Lung (tissue), 12 donors: ENCODE measurements around the gene CACNA1A. TPM values are rescaled to one million over a fixed set of nuclear protein-coding genes. Genes with fewer than 3 reads are reported as not detected.
A peak's percentile ranks its signal among the peaks of the same experiment; 100 is the strongest.

Experiments used
- ATAC-seq: fragments of 200-7000 bp; cut with Tn5 transposase; one replicate; pipeline ENCODE4 v1.9.1; 2020; ENCODE audit warnings: moderate number of reproducible peaks; ENCODE audit not compliant: insufficient read depth, low FRiP score
- DNase-seq, 3 donors: peaks; one replicate each; pipeline ENCODE4 v3.0.0-alpha.2; 2013 to 2017
- H3K27ac ChIP-seq, 2 donors: one replicate each; pipeline ENCODE4 v1.5.1; 2013; ENCODE audit warnings: mild to moderate bottlenecking in 2 of 2, moderate library complexity in 2 of 2, control low read depth in 1 of 2, inconsistent platforms in 1 of 2, low read depth in 1 of 2, low read length in 1 of 2
- H3K27me3 ChIP-seq, 3 donors: one replicate each; pipeline ENCODE4 v1.5.1; 2013; ENCODE audit warnings: low read length in 2 of 3; ENCODE audit not compliant: control insufficient read depth in 3 of 3, insufficient read depth in 3 of 3
- H3K36me3 ChIP-seq, 4 donors: one replicate each; pipeline ENCODE4 v1.5.1; 2013; ENCODE audit warnings: low read length in 4 of 4, mild to moderate bottlenecking in 1 of 4, moderate library complexity in 1 of 4; ENCODE audit not compliant: control insufficient read depth in 4 of 4, insufficient read depth in 4 of 4
- H3K4me1 ChIP-seq, 5 donors: one replicate each; pipeline ENCODE4 v1.5.1; 2013; ENCODE audit warnings: low read length in 5 of 5, mild to moderate bottlenecking in 2 of 5, moderate library complexity in 1 of 5; ENCODE audit not compliant: control insufficient read depth in 5 of 5, insufficient read depth in 5 of 5
- H3K4me3 ChIP-seq: one replicate; pipeline ENCODE4 v1.5.1; 2013; ENCODE audit warnings: mild to moderate bottlenecking, control low read depth, moderate library complexity
- H3K9ac ChIP-seq, 2 donors: one replicate each; pipeline ENCODE4 v1.5.1; 2013; ENCODE audit warnings: low read length in 2 of 2, control low read depth in 1 of 2; ENCODE audit not compliant: insufficient read depth in 1 of 2
- H3K9me3 ChIP-seq, 4 donors: one replicate each; pipeline ENCODE4 v1.5.1; 2013; ENCODE audit warnings: low read length in 3 of 4, mild to moderate bottlenecking in 1 of 4, moderate library complexity in 1 of 4; ENCODE audit not compliant: control insufficient read depth in 4 of 4, insufficient read depth in 3 of 4
- CTCF ChIP-seq: IDR thresholded peaks from 2 replicates; pipeline ENCODE4 v1.5.1; 2012; ENCODE audit warnings: mild to moderate bottlenecking; ENCODE audit errors: control extremely low read depth, extremely low read depth
- WGBS, 2 donors: extraction: QIAGEN DNeasy Blood & Tissue Kit; methylation state at CpG; one replicate each; pipeline ENCODE4 v1.1.7; 2013; 5-methylcytosine and 5-hydroxymethylcytosine counted together
- polyA plus RNA-seq, 2 donors: library from polyadenylated mRNA; stranded (reverse); fragments of 200-250 nt; gene quantifications; one replicate each; pipeline ENCODE4 v1.2.1, GENCODE V29; 2013
- total RNA-seq, 2 donors: library from RNA; depleted of rRNA in 1 of 2; stranded (reverse); fragments of >200 nt in 1 of 2; gene quantifications; one replicate each; pipeline ENCODE4 v1.2.1, GENCODE V29; 2014 to 2021
- donor health status: control.
- donor health status: control.
- donor health status: Bipolar disorder and iron deficiency.
- donor health status: healthy.
- donor health status: DM: yes; HTN: yes; CAD: no.

The CACNA1A gene
- total and polyA plus RNA-seq, 4 donors, result 0.27 to 1.00 (median 0.75) TPM

GRCh38 chr19:13505761-13506470 lies 363 bp downstream of the CACNA1A start:
- H3K27me3 ChIP-seq, result peaks cover 26 to 65% (median 39%) of the 10 kb centered on the region in 3 donors
- WGBS, 2 donors, result 2% methylated on average over 66 to 69 of the region's 69 CpGs
- DNase-seq, result peak; percentile 4 to 14 (median 13)

GRCh38 chr19:13505164-13505695 lies 1.0 kb downstream of the CACNA1A start:
- Histone ChIP-seq H3K27ac (no peak overlapping the region), H3K36me3 (no peaks in the 10 kb centered on the region), H3K4me3 (no peak overlapping the region), H3K9me3 (peaks cover 0 to 3% (median 0%) of the 10 kb centered on the region in 4 donors), H3K4me1 (no peaks in the 10 kb centered on the region), H3K9ac (no peak overlapping the region), H3K27me3 (peaks cover 26 to 65% (median 39%) of the 10 kb centered on the region in 3 donors)
- TF ChIP-seq CTCF, result no peak
- no peak for DNase-seq
- 38 to 42% methylated on average over 20 of the region's 20 CpGs for WGBS, 2 donors
- no peak for ATAC-seq

More at GRCh38 chr19:13505761-13506470, 363 bp downstream of the CACNA1A start:
- H3K9ac ChIP-seq, result no peak overlapping the region
- H3K36me3 ChIP-seq, result no peaks in the 10 kb centered on the region
- TF ChIP-seq CTCF, result no peak
- H3K4me3 ChIP-seq, result peak overlapping the region; percentile 24
- ATAC-seq, result no peak
- H3K27ac ChIP-seq, result no peak overlapping the region
- peaks cover 0 to 3% (median 0%) of the 10 kb centered on the region in 4 donors for H3K9me3 ChIP-seq
- H3K4me1 ChIP-seq, result no peaks in the 10 kb centered on the region

- Histone ChIP-seq H3K4me3 (no peak overlapping the region), H3K36me3 (no peaks in the 10 kb centered on the region), H3K9me3 (peaks cover 0 to 9% (median 0%) of the 10 kb centered on the region in 4 donors), H3K4me1 (no peaks in the 10 kb centered on the region), H3K27me3 (peaks cover 23 to 55% (median 34%) of the 10 kb centered on the region in 3 donors), H3K9ac (no peak overlapping the region), H3K27ac (no peak overlapping the region)
- ATAC-seq (no peak), DNase-seq (no peak)
- TF ChIP-seq CTCF, result no peak
- WGBS, 2 donors, result 53 to 71% methylated on average over 12 of the region's 12 CpGs
Observed at GRCh38 chr19:13503570-13504235, 2.6 kb downstream of the CACNA1A start.
